DND-41 (cell line): ENCODE data around the gene MISFA.

ENCODE experiments used
- CTCF ChIP-seq: IDR thresholded peaks from 2 replicates; pipeline ENCODE4 v1.5.1; 2012; ENCODE audit warnings: borderline replicate concordance, low read length, moderate library complexity, mild to moderate bottlenecking; ENCODE audit not compliant: poor library complexity, severe bottlenecking; ENCODE audit errors: extremely low read depth
- EZH2 ChIP-seq: IDR thresholded peaks from 3 replicates; pipeline ENCODE4 v1.6.1; 2012; ENCODE audit warnings: borderline replicate concordance, low read depth, mild to moderate bottlenecking, moderate library complexity, low read length, inconsistent platforms; ENCODE audit not compliant: severe bottlenecking

GRCh38 chr11:18633256-18634139 is 33.9 kb downstream of the MISFA start:
- TF ChIP-seq CTCF = no peak
- TF ChIP-seq EZH2 = no peak
